ENCODE measurements around the gene MCC.

DNA sequence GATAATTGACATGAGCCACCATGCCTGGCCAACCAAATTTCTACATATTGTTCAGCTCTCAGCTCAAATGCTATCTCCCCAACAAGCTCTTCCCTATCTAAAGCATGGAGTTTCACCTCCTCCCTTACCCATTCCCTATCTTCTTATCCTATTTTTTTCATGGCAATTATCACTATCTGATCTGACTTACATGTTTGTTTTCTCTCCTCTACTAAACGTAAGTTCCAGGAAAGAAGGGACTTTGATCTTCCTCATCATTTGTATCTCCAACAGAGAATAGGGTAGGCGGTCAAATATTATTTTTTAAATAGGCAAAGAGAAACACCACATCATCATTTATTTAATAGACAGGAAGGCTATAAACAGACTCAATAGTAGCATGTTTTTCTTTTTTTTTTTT is 381.4 kb downstream of the MCC start:
- TF ChIP-seq, protein P1, sequence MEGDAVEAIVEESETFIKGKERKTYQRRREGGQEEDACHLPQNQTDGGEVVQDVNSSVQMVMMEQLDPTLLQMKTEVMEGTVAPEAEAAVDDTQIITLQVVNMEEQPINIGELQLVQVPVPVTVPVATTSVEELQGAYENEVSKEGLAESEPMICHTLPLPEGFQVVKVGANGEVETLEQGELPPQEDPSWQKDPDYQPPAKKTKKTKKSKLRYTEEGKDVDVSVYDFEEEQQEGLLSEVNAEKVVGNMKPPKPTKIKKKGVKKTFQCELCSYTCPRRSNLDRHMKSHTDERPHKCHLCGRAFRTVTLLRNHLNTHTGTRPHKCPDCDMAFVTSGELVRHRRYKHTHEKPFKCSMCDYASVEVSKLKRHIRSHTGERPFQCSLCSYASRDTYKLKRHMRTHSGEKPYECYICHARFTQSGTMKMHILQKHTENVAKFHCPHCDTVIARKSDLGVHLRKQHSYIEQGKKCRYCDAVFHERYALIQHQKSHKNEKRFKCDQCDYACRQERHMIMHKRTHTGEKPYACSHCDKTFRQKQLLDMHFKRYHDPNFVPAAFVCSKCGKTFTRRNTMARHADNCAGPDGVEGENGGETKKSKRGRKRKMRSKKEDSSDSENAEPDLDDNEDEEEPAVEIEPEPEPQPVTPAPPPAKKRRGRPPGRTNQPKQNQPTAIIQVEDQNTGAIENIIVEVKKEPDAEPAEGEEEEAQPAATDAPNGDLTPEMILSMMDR (IDR thresholded peaks at IDR 0.05): no peak
- TF ChIP-seq EZH2phosphoT487 (IDR thresholded peaks at IDR 0.05): no peak
